Heart left ventricle (tissue), 16 donors: ENCODE results near the gene BRSK2. TPM values are rescaled to one million over a fixed set of nuclear protein-coding genes. Genes with fewer than 3 reads are reported as not detected.

Source experiments
- ATAC-seq, 4 donors: fragments of 200-7000 bp; cut with Tn5 transposase; one replicate each; pipeline ENCODE4 v1.9.1; 2020 to 2022; ENCODE audit warnings: moderate library complexity in 4 of 4, mild to moderate bottlenecking in 3 of 4, moderate number of reproducible peaks in 1 of 4
- DNase-seq, 5 donors: peaks; one replicate each; pipeline ENCODE4 v3.0.0-alpha.2; 2020
- H3K27ac ChIP-seq, 12 donors: fragments of 200-600 bp; sonication (generic) in 4 of 12; one replicate each; pipeline versions ENCODE4 v1.5.0 to v1.8.0; 2016 to 2022; ENCODE audit warnings: mild to moderate bottlenecking in 2 of 12
- H3K27me3 ChIP-seq, 9 donors: fragments of 200-600 bp; sonication (generic) in 2 of 9; one replicate each; pipeline versions ENCODE4 v1.5.1 to v1.8.0; 2016 to 2022; ENCODE audit warnings: mild to moderate bottlenecking in 3 of 9
- H3K36me3 ChIP-seq, 9 donors: fragments of 200-600 bp; sonication (generic) in 2 of 9; one replicate each; pipeline versions ENCODE4 v1.5.0 to v1.8.0; 2018 to 2022; ENCODE audit warnings: mild to moderate bottlenecking in 2 of 9
- H3K4me1 ChIP-seq, 12 donors: fragments of 200-600 bp; sonication (generic) in 4 of 12; one replicate each; pipeline versions ENCODE4 v1.5.0 to v1.8.0; 2016 to 2022; ENCODE audit warnings: mild to moderate bottlenecking in 3 of 12
- H3K4me3 ChIP-seq, 12 donors: fragments of 200-600 bp; sonication (generic) in 4 of 12; one replicate each; pipeline versions ENCODE4 v1.5.0 to v1.8.0; 2017 to 2022; ENCODE audit warnings: mild to moderate bottlenecking in 9 of 12, moderate library complexity in 4 of 12
- H3K9me3 ChIP-seq, 12 donors: fragments of 200-600 bp; sonication (generic) in 4 of 12; one replicate each; pipeline versions ENCODE4 v1.5.0 to v1.8.0; 2016 to 2022; ENCODE audit warnings: mild to moderate bottlenecking in 1 of 12
- CTCF ChIP-seq, 12 donors: fragments of 200-600 bp; sonication (generic) in 4 of 12; IDR thresholded peaks; one replicate each; pipeline versions ENCODE4 v1.5.0 to v1.8.0; 2018 to 2022; ENCODE audit warnings: antibody characterized with exemption in 12 of 12, mild to moderate bottlenecking in 5 of 12
- POLR2A ChIP-seq, 2 donors: fragments of 450-650 bp; IDR thresholded peaks; one replicate each; pipeline ENCODE4 v1.6.1; 2017; ENCODE audit warnings: antibody characterized with exemption in 2 of 2, mild to moderate bottlenecking in 2 of 2, moderate library complexity in 2 of 2
- WGBS, 4 donors: extraction: QIAGEN DNeasy Blood & Tissue Kit in 2 of 4; methylation state at CpG; one replicate each; pipeline versions ENCODE4 v1.1.5 to v1.1.7; 2013 to 2018; 5-methylcytosine and 5-hydroxymethylcytosine counted together
- intact Hi-C, 10 donors: fragments of 100-400 bp; cut with DNase I; formaldehyde crosslinking; loops; one replicate each; pipeline versions ENCODE4 v1.11.1 to v1.14.2; 2022
- polyA plus RNA-seq, 2 donors: library from polyadenylated mRNA; stranded (reverse); fragments of 200-250 nt; gene quantifications; one replicate each; pipeline ENCODE4 v1.2.3, GENCODE V29; 2013
- total RNA-seq, 9 donors: library from RNA; depleted of rRNA in 2 of 9; stranded (reverse); fragments of >200 nt in 2 of 9; fragmentation: NEBNext Ultra II Directional in 3 of 9; extraction: Animal tissue kit (Norgen Biotek cat#: 25700) in 3 of 9; gene quantifications; one replicate each; pipeline versions ENCODE4 v1.1.0 to v1.2.4, GENCODE V29; 2016 to 2023
- donor health status: ischemic (EF 13 %, LVEDD 7.1; RV severe dilation, severe dysfunction).
- donor health status: healthy with polysubstance abuse.
- donor health status: DM: no; HTN: yes; CAD: no.
- donor health status: DM: no; HTN: no; CAD: no.
- donor health status: ischemic (EF 25% LVEDD 6.9; RV normal size, moderate dysfunction).
- donor health status: ischemic (EF 25% LVEDD 5.7; RV mildly dilated, moderate dysfunction).
- donor health status: healthy.
- donor health status: DM: yes; HTN: yes; CAD: no.
- donor health status: ischemic (EF 35%, LVEDD 5.7; RV mildly dilated, moderate dysfunction).
- donor health status: nonischemic (EF 11% LVEDD 7.7; RV severe dilation, severe dysfunction).
- donor health status: DM: yes; HTN: yes; CAD: no.
- donor health status: PGD.
- donor health status: ischemic (EF 29% LVEDD 5.4; RV normal size, mild dysfunction).
- donor health status: nonischemic (EF 23%, LVEDD 6.1; RV moderate dilation, normal function).

The BRSK2 gene
- total and polyA plus RNA-seq, 11 donors = 0.16 to 1.3 (median 0.61) TPM; not detected in 1

- ATAC-seq = peak in 3 of 4 donors; percentile 3 to 34 (median 6)
- intact Hi-C loops = no loop called here
Observed at GRCh38 chr11:1484695-1485503, 95.2 kb downstream of the BRSK2 start.

GRCh38 chr11:1485504-1485885 is 95.8 kb downstream of the BRSK2 start:
- no peak for TF ChIP-seq POLR2A (IDR thresholded peaks at IDR 0.05)
- no peak for TF ChIP-seq CTCF (IDR thresholded peaks at IDR 0.05)
- H3K27ac ChIP-seq = peak overlapping the region in 6 of 12 donors; percentile 12 to 92 (median 20)
- intact Hi-C loops = no loop called here
- peaks cover 0 to 3% (median 1%) of the 10 kb centered on the region in 9 donors for H3K36me3 ChIP-seq
- no peaks in the 10 kb centered on the region for H3K9me3 ChIP-seq
- no peaks in the 10 kb centered on the region for H3K27me3 ChIP-seq
- ATAC-seq = no peak
- peak overlapping the region in 8 of 12 donors; percentile 28 to 48 (median 40) for H3K4me3 ChIP-seq
- H3K4me1 ChIP-seq = peaks cover 19 to 87% (median 68%) of the 10 kb centered on the region in 12 donors
- DNase-seq = no peak
- WGBS, 4 donors = 67 to 81% (median 72%) methylated on average over 14 to 17 of the region's 17 CpGs

More at GRCh38 chr11:1484695-1485503, 95.2 kb downstream of the BRSK2 start:
- H3K27me3 ChIP-seq = no peaks in the 10 kb centered on the region
- WGBS, 4 donors = 63 to 73% (median 66%) methylated on average over 19 to 20 of the region's 20 CpGs
- peak in 3 of 5 donors; percentile 41 to 58 (median 57) for DNase-seq
- peak overlapping the region in 7 of 12 donors; percentile 2 to 48 (median 40) for H3K4me3 ChIP-seq
- H3K27ac ChIP-seq = peak overlapping the region in 1 of 12 donors; percentile 92
- H3K9me3 ChIP-seq = no peaks in the 10 kb centered on the region
- peaks cover 0 to 9% (median 7%) of the 10 kb centered on the region in 9 donors for H3K36me3 ChIP-seq
- H3K4me1 ChIP-seq = peaks cover 19 to 91% (median 68%) of the 10 kb centered on the region in 12 donors
- TF ChIP-seq CTCF (IDR thresholded peaks at IDR 0.05) (no peak), POLR2A (IDR thresholded peaks at IDR 0.05) (no peak)

GRCh38 chr11:1486054-1486825 is 96.5 kb downstream of the BRSK2 start, which contains the start of gene MOB2:
Gene MOB2, minus strand, starts transcription at chr11:1486779. Its CDS starts 223 bp downstream, at chr11:1486556.
- Histone ChIP-seq H3K27me3 (no peaks in the 10 kb centered on the region), H3K4me1 (peaks cover 19 to 91% (median 65%) of the 10 kb centered on the region in 12 donors), H3K9me3 (no peaks in the 10 kb centered on the region), H3K36me3 (no peaks in the 10 kb centered on the region), H3K27ac (peak within 1 kb of the TSS in 9 of 12 donors; percentile 12 to 92 (median 26)), H3K4me3 (peak within 1 kb of the TSS in 10 of 12 donors; percentile 10 to 48 (median 36))
- 14 to 30% (median 28%) methylated on average over 12 to 31 of the region's 31 CpGs for WGBS, 4 donors
- peak in 3 of 4 donors; percentile 48 to 63 (median 58) for ATAC-seq
- intact Hi-C loops = no loop called here
- DNase-seq = peak in 4 of 5 donors; percentile 40 to 76 (median 60)
- TF ChIP-seq POLR2A (IDR thresholded peaks at IDR 0.05) (no peak), CTCF (IDR thresholded peaks at IDR 0.05) (no peak)
